ENCODE results near the gene MAPKAPK3.

GRCh38 chr3:50581459-50581842 is 35.5 kb upstream of the MAPKAPK3 start:
- TF ChIP-seq CTCF (IDR thresholded peaks at IDR 0.05) (no peak), POLR2A (IDR thresholded peaks at IDR 0.05) (no peak)
